Cardiac fibroblast (primary cell): ENCODE data around the gene LUM.

Experiments used
- DNase-seq, 2 donors: peaks; one replicate each; pipeline versions ENCODE4 v3.0.0 to v3.0.0-alpha.2; 2010; ENCODE audit warnings: low read depth in 2 of 2
- H3K4me3 ChIP-seq, 2 donors: replicated peaks in 1 of 2; 1 replicate in 1 of 2; 2 replicates in 1 of 2; pipeline ENCODE4 v1.5.1; 2011; ENCODE audit warnings: low read depth in 2 of 2, low read length in 2 of 2, mild to moderate bottlenecking in 2 of 2, moderate library complexity in 1 of 2
- CTCF ChIP-seq: IDR thresholded peaks from one replicate; pipeline ENCODE4 v1.5.1; 2011; ENCODE audit warnings: low read depth, mild to moderate bottlenecking, low read length, inconsistent platforms

Gene LUM

GRCh38 chr12:91110311-91110924, 876 bp downstream of the LUM start:
- TF ChIP-seq CTCF = no peak
- H3K4me3 ChIP-seq = peak overlapping the region; percentile 22 to 45
- DNase-seq = no peak

- H3K4me3 ChIP-seq = peak overlapping the region; percentile 11 to 22
- no peak for TF ChIP-seq CTCF
- DNase-seq = no peak
Measured at GRCh38 chr12:91109581-91110310, 1.5 kb downstream of the LUM start.

- peak; percentile 79 to 81 for DNase-seq
- peak; percentile 73 for TF ChIP-seq CTCF
- H3K4me3 ChIP-seq = peak overlapping the region in 1 of 2 donors; percentile 22
Measured at GRCh38 chr12:91109148-91109564, 2.1 kb downstream of the LUM start.

- no peak for DNase-seq
- TF ChIP-seq CTCF = no peak
- no peak overlapping the region for H3K4me3 ChIP-seq
Measured at GRCh38 chr12:91108196-91108755, 3.0 kb downstream of the LUM start.

- no peak overlapping the region for H3K4me3 ChIP-seq
- no peak for DNase-seq
- no peak for TF ChIP-seq CTCF
Measured at GRCh38 chr12:91106283-91106682, 5.0 kb downstream of the LUM start.

- H3K4me3 ChIP-seq = no peak overlapping the region
- DNase-seq = no peak
- no peak for TF ChIP-seq CTCF
Measured at GRCh38 chr12:91105807-91106206, 5.5 kb downstream of the LUM start.
